Breast epithelium (tissue), 3 donors: ENCODE measurements around the gene RIMBP2.

ENCODE experiments used
- POLR2A ChIP-seq: fragments of 450-650 bp; IDR thresholded peaks from one replicate; pipeline ENCODE4 v1.6.1; 2016; ENCODE audit warnings: antibody characterized with exemption, mild to moderate bottlenecking, moderate library complexity
- TF ChIP-seq, protein P1 (sequence below), 3 donors: fragments of 450-650 bp; IDR thresholded peaks; one replicate each; pipeline ENCODE4 v1.5.1; 2016 to 2017; ENCODE audit warnings: antibody characterized with exemption in 3 of 3, mild to moderate bottlenecking in 3 of 3, moderate library complexity in 3 of 3

DNA sequence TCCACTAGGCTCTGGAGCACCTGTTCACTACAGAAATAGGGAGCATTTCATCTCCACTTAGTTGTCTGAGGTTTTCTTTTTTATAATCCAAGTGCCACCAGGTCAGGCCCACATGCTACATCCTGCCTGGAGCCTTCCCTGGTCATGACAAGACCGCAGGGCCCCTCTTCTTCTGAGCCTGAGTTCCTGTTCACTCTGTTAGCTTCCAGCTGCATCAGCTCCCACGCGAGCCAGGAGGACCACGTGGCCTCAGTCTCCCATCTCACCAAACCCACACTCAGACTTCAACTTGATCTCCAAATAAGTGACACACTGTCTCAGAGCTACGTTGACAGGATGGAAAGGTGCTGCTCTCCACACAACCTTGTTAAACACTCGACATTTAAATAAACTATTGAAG is 21.0 kb downstream of the RIMBP2 start:
- TF ChIP-seq, protein P1, sequence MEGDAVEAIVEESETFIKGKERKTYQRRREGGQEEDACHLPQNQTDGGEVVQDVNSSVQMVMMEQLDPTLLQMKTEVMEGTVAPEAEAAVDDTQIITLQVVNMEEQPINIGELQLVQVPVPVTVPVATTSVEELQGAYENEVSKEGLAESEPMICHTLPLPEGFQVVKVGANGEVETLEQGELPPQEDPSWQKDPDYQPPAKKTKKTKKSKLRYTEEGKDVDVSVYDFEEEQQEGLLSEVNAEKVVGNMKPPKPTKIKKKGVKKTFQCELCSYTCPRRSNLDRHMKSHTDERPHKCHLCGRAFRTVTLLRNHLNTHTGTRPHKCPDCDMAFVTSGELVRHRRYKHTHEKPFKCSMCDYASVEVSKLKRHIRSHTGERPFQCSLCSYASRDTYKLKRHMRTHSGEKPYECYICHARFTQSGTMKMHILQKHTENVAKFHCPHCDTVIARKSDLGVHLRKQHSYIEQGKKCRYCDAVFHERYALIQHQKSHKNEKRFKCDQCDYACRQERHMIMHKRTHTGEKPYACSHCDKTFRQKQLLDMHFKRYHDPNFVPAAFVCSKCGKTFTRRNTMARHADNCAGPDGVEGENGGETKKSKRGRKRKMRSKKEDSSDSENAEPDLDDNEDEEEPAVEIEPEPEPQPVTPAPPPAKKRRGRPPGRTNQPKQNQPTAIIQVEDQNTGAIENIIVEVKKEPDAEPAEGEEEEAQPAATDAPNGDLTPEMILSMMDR (IDR thresholded peaks at IDR 0.05), result no peak
- no peak for TF ChIP-seq POLR2A
